Activated naive CD8-positive, alpha-beta T cell treated with anti-CD3 and anti-CD28 coated beads for 36 hours (primary cell): ENCODE results near the gene CNTNAP5. TPM values are rescaled to one million over a fixed set of nuclear protein-coding genes. Genes with fewer than 3 reads are reported as not detected.

Experiments used
- DNase-seq: peaks from one replicate; pipeline ENCODE4 v3.0.0; 2021
- H3K27ac Mint-ChIP-seq: one replicate; pipeline ENCODE4 v1.8.0; 2022; ENCODE audit warnings: mild to moderate bottlenecking, moderate library complexity, mixed read lengths
- H3K27me3 Mint-ChIP-seq: one replicate; pipeline ENCODE4 v1.8.0; 2022; ENCODE audit warnings: mild to moderate bottlenecking, mixed read lengths
- H3K36me3 Mint-ChIP-seq: one replicate; pipeline ENCODE4 v1.8.0; 2021; ENCODE audit warnings: mild to moderate bottlenecking, mixed read lengths
- H3K4me1 Mint-ChIP-seq: one replicate; pipeline ENCODE4 v1.8.0; 2021; ENCODE audit warnings: mixed read lengths
- H3K4me3 Mint-ChIP-seq: one replicate; pipeline ENCODE4 v1.8.0; 2022; ENCODE audit warnings: mild to moderate bottlenecking, moderate library complexity, mixed read lengths
- H3K9me3 Mint-ChIP-seq: one replicate; pipeline ENCODE4 v1.8.0; 2022; ENCODE audit warnings: mixed read lengths
- total RNA-seq, 2 experiments: library from RNA; stranded (reverse); gene quantifications; one replicate each; pipeline ENCODE4 v1.2.3, GENCODE V29; 2021

The CNTNAP5 gene
- total RNA-seq, 2 experiments from 2014 or later, result not detected

DNA sequence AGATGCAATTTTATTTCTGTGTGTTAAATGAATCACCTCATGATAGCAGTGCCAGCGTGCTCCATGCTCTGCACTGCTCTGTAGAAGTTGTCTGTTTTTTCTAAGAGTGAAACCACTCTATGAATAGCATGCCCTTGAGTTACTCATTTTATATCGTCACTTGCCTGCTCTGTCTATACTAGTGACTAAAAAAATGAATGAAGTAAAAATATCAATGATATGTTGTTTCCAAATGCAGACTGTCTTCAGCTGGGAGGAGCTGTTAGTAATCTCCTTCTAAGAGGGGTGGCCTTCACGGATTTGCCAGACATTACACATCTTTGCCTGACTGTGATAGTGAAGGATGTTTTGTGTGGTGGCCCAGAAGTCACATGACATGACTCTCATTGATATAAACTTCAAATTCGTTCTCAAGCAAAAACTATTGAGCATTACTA, 852.1 kb downstream of the CNTNAP5 start:
- no peak for DNase-seq
- Mint-ChIP-seq H3K9me3 (peaks cover 2% of the 10 kb centered on the region), H3K27ac (no peak overlapping the region), H3K4me1 (no peaks in the 10 kb centered on the region), H3K4me3 (no peak overlapping the region), H3K36me3 (no peaks in the 10 kb centered on the region), H3K27me3 (no peaks in the 10 kb centered on the region)

DNA sequence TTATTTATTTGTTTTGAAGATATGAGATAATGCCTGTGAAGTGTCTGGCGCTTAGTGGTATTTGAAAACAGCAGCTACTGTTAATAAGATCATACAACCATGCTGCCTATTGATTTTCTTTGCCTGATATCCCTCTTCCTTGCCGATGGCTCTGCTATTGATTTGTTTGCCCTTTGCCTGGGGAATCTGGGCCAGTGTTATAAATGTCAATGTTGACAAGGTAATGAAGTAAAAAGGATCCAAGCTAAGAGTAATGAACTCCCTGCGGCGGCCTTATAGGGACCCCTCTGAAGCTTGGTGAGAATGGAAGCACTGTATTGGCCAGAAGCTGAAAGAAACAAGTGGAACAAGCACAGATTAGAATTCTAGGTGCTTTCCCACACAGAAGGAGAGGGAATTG, 854.6 kb downstream of the CNTNAP5 start:
- Mint-ChIP-seq H3K27me3 (no peaks in the 10 kb centered on the region), H3K9me3 (peaks cover 6% of the 10 kb centered on the region), H3K27ac (no peak overlapping the region), H3K4me1 (no peaks in the 10 kb centered on the region), H3K4me3 (no peak overlapping the region), H3K36me3 (no peaks in the 10 kb centered on the region)
- DNase-seq, result no peak

DNA sequence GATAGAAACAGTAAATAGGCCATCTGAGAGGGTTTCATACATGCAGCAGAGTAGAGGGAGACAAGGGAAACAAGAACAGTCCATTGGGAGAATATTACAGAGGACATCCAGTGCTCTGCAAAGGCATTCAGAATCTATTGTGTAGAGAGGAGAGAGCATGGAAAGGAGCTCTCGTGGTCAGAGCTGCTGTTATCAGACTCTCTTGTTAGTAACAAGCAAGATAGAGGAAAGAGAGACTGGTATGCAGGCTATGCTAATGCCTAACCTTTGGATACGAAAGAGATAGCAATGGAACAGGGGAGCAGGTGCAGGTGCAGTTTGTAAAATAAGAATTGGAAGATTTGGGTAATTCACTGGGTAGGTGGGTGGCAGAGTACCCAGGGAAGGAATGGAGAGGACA, 855.9 kb downstream of the CNTNAP5 start:
- Mint-ChIP-seq H3K36me3 (no peaks in the 10 kb centered on the region), H3K4me1 (no peaks in the 10 kb centered on the region), H3K4me3 (no peak overlapping the region), H3K27ac (no peak overlapping the region), H3K27me3 (no peaks in the 10 kb centered on the region), H3K9me3 (peaks cover 8% of the 10 kb centered on the region)
- no peak for DNase-seq

DNA sequence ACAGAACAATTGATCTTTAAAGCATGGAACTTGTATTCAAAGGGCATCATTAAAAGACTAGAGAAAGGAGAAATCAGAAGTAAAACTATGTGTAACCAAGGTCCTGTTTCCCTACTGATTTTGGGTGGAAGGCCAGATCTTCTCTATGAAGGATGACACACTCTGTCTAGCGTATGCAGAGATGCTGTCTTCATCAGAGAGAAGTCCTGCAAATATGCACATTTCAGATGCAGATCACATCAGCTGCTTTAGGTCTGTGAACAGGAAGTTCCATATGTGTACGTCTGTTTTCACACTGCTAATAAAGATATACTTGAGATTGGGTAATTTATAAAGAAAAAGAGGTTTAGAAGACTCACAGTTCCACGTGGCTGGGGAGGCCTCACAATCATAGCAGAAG, 857.3 kb downstream of the CNTNAP5 start:
- DNase-seq, result no peak
- Mint-ChIP-seq H3K4me1 (no peaks in the 10 kb centered on the region), H3K27me3 (no peaks in the 10 kb centered on the region)

DNA sequence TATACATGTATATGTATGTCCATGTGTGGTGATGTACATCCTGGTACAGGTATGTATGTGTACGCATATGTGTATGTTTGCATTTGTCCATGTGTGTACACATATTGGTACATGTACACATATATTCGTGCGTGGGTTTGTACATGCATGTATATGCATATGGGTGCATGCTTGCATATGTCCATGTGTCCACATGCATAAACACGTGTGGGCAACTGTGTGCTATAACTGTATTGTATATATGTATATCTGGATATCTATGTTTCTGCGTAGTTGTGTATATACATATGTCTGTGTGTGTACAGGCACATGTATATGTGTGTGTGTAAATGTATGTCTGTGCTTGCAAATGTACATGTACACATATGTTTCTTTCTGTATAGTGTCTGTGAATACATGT, 858.5 kb downstream of the CNTNAP5 start:
- no peaks in the 10 kb centered on the region for H3K4me1 Mint-ChIP-seq
- no peaks in the 10 kb centered on the region for H3K36me3 Mint-ChIP-seq
- H3K4me3 Mint-ChIP-seq, result no peak overlapping the region
- no peak for DNase-seq
- H3K27me3 Mint-ChIP-seq, result no peaks in the 10 kb centered on the region
- no peak overlapping the region for H3K27ac Mint-ChIP-seq
- peaks cover 8% of the 10 kb centered on the region for H3K9me3 Mint-ChIP-seq

More for the DNA sequence above, 857.3 kb downstream of the CNTNAP5 start:
- H3K27ac Mint-ChIP-seq, result no peak overlapping the region
- no peaks in the 10 kb centered on the region for H3K36me3 Mint-ChIP-seq
- H3K4me3 Mint-ChIP-seq, result no peak overlapping the region
- H3K9me3 Mint-ChIP-seq, result peaks cover 8% of the 10 kb centered on the region

DNA sequence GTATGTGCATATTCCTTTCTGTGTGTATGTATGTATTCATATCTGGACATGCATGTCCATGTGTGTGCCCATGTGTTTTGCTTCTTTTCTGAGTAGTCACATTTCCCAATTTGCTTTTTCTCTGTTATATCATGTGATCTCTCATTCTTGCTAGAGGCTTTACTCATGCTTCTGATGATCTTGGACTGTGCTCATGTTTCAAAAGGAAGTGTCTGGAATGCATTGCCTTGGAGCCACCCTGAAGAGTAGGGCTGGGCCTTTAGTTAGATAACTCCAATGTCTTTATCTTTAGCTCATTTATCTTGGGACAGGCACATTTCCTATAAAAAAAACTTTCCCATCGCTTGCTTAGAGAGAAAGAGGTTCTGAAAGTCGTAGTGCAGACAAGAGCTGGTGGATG, 859.2 kb downstream of the CNTNAP5 start:
- peaks cover 8% of the 10 kb centered on the region for H3K9me3 Mint-ChIP-seq

DNA sequence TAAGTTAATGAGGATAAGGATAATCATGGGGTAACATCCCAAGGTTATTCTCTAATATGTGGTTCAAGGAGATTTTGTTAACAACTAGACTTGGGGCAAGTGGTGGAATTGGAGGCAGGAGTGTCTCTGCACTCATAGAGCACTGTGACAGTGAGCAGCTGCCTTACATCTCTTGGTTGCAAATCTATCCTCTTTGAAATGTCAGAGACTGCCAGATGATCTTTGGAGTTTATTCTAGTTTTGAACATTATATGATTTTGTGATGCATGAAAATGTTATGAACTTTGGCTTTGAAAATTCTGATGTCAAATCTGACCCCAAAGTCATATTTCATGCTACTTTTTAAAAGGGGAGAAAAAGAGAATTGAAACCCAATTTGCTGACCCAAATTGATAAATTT, 861.1 kb downstream of the CNTNAP5 start:
- H3K9me3 Mint-ChIP-seq, result peaks cover 9% of the 10 kb centered on the region
- no peak overlapping the region for H3K27ac Mint-ChIP-seq
- no peaks in the 10 kb centered on the region for H3K4me1 Mint-ChIP-seq
- no peaks in the 10 kb centered on the region for H3K36me3 Mint-ChIP-seq
- no peak overlapping the region for H3K4me3 Mint-ChIP-seq
- H3K27me3 Mint-ChIP-seq, result no peaks in the 10 kb centered on the region
- no peak for DNase-seq

More for the DNA sequence above, 859.2 kb downstream of the CNTNAP5 start:
- no peak for DNase-seq
- H3K36me3 Mint-ChIP-seq, result no peaks in the 10 kb centered on the region
- H3K27ac Mint-ChIP-seq, result no peak overlapping the region
- no peaks in the 10 kb centered on the region for H3K27me3 Mint-ChIP-seq
- no peaks in the 10 kb centered on the region for H3K4me1 Mint-ChIP-seq
- no peak overlapping the region for H3K4me3 Mint-ChIP-seq

DNA sequence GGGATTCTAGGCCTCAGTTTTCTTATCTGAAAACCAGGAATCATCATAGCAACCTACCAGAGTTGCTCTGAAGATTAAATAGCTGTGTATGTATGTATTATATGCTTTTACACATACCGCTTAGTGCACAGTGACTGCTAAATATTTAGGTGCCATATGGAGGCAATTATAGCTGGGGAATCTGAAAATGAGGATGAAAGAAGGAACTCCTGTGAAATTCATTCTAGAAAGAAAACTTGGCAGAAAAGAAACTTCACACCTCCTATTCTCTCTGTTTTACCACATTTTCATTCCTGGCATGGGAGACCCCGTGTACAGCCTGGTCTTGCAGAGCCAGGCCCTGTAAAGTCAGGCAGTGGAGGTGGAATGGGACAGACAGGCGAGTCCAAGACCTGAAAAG, 862.4 kb downstream of the CNTNAP5 start:
- no peak overlapping the region for H3K4me3 Mint-ChIP-seq
- no peak for DNase-seq
- no peaks in the 10 kb centered on the region for H3K36me3 Mint-ChIP-seq
- no peaks in the 10 kb centered on the region for H3K4me1 Mint-ChIP-seq
- H3K9me3 Mint-ChIP-seq, result peaks cover 9% of the 10 kb centered on the region
- H3K27me3 Mint-ChIP-seq, result no peaks in the 10 kb centered on the region
- no peak overlapping the region for H3K27ac Mint-ChIP-seq

DNA sequence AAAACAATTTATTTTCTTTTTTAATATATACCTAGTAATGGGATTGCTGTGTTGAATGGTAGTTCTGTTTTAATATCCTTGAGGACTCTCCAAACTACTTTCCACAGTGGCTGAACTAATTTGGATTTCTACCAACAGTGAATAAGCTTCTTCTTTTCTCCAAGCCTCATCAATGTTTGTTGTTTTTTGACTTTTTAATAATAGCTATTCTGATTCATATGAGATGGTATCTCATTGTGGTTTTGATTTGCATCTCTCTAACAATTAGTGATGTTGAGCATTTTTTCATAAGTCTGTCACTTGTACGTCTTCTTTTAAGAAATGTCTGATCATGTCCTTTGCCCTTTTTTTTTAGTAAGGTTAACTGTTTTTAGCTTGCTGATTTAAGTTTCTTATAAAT, 863.3 kb downstream of the CNTNAP5 start:
- Mint-ChIP-seq H3K4me1 (no peaks in the 10 kb centered on the region), H3K9me3 (peaks cover 9% of the 10 kb centered on the region), H3K27ac (no peak overlapping the region), H3K27me3 (no peaks in the 10 kb centered on the region), H3K36me3 (no peaks in the 10 kb centered on the region), H3K4me3 (no peak overlapping the region)
- no peak for DNase-seq

DNA sequence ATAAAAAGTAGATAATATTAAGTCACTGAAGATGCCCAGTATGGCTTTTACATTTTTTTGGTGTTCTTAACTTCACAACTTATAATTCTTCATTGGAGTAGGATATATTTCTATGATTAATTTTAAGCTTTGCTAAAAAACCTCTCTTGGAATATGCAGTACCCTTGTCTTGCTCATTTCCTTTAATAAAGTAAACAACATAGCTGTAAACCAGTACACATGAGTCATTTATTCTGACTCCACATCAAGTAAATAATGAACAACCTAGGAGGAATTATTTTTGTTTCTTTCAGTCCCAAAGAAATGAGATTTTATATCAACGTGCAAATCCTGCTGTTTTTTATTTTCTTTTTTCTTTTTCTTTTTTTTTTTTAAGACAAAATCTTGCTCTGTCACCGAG, 869.1 kb downstream of the CNTNAP5 start:
- Mint-ChIP-seq H3K27ac (no peak overlapping the region), H3K4me1 (no peaks in the 10 kb centered on the region), H3K27me3 (no peaks in the 10 kb centered on the region), H3K36me3 (no peaks in the 10 kb centered on the region), H3K4me3 (no peak overlapping the region), H3K9me3 (peaks cover 1% of the 10 kb centered on the region)
- no peak for DNase-seq

DNA sequence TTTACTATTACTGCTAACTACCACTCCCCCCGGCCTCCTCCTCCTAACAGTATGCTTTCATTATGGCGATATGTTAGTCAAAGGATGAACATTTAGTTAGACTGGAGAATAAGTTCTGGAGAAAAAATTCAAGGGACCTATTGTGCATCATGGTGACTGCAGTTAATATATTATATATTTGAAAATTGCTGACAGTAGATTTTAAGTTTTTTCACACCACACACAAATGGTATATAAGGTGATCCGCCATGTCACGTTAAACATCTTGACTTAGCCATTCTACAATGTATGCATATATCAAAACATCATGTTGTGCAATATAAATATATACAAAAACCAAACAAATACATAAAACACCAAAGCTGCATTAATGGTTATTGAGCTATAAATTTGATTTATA, 873.7 kb downstream of the CNTNAP5 start:
- no peaks in the 10 kb centered on the region for H3K9me3 Mint-ChIP-seq
- DNase-seq, result no peak
- H3K4me3 Mint-ChIP-seq, result no peak overlapping the region
- no peaks in the 10 kb centered on the region for H3K4me1 Mint-ChIP-seq
- no peak overlapping the region for H3K27ac Mint-ChIP-seq
- no peaks in the 10 kb centered on the region for H3K36me3 Mint-ChIP-seq
- H3K27me3 Mint-ChIP-seq, result no peaks in the 10 kb centered on the region

DNA sequence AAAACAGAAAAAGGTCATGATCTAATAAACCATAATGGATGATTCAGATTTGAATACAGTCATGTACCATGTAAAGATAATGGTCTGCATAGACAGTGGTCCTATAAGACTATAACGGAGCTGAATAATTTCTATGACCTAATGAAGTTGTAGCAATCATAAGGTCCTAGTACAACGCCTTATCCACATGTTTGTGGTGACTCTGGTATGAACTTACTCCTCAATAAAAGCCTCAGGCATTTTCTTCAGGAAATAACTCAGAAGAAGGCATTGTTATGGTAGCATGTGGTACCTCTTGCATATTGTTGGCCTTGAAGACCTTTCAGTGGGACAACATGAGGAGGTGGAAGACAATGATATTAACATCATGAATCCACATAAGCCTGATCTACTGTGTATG, 883.3 kb downstream of the CNTNAP5 start:
- no peaks in the 10 kb centered on the region for H3K27me3 Mint-ChIP-seq
- H3K36me3 Mint-ChIP-seq, result no peaks in the 10 kb centered on the region
- H3K27ac Mint-ChIP-seq, result no peak overlapping the region
- H3K9me3 Mint-ChIP-seq, result no peaks in the 10 kb centered on the region
- no peaks in the 10 kb centered on the region for H3K4me1 Mint-ChIP-seq
- H3K4me3 Mint-ChIP-seq, result no peak overlapping the region
- no peak for DNase-seq

DNA sequence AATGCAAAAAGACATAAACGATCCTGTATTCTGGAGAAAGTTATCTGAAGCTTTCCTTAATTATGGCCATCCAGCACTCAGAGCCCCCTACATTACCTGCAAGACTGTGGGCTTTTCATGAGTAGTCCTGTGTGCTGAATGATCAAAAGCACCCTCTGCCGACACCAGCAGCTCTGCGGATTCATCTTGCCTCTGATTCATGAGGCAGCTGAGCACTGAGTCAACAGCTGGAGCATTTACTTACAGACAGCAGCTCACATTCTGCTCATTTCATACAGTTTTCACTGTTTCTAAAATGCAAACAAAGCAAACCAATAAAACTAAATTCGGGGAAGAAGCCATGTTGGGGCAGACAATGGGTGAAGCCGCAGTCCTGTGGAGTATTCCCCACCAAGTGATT, 886.5 kb downstream of the CNTNAP5 start:
- no peak for DNase-seq
- Mint-ChIP-seq H3K27me3 (no peaks in the 10 kb centered on the region), H3K9me3 (peaks cover 3% of the 10 kb centered on the region), H3K4me1 (no peaks in the 10 kb centered on the region), H3K36me3 (no peaks in the 10 kb centered on the region), H3K27ac (no peak overlapping the region), H3K4me3 (no peak overlapping the region)

DNA sequence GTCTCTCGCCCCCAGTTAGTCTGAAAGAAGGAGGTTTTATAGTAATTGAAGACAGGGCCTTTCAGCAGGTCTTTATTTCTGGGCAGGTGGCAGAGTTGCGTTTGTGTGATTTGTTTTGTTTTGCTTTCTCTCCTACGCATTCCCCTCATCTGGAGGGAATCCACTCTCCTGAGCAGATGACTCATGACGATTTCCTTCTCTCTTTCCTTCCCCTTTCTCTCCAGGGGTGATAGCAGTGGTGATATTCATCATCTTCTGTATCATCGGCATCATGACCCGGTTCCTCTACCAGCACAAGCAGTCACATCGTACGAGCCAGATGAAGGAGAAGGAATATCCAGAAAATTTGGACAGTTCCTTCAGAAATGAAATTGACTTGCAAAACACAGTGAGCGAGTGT, 888.8 kb downstream of the CNTNAP5 start:
- Mint-ChIP-seq H3K9me3 (peaks cover 3% of the 10 kb centered on the region), H3K4me3 (no peak overlapping the region), H3K4me1 (no peaks in the 10 kb centered on the region), H3K27me3 (no peaks in the 10 kb centered on the region), H3K36me3 (no peaks in the 10 kb centered on the region), H3K27ac (no peak overlapping the region)
- DNase-seq, result no peak

DNA sequence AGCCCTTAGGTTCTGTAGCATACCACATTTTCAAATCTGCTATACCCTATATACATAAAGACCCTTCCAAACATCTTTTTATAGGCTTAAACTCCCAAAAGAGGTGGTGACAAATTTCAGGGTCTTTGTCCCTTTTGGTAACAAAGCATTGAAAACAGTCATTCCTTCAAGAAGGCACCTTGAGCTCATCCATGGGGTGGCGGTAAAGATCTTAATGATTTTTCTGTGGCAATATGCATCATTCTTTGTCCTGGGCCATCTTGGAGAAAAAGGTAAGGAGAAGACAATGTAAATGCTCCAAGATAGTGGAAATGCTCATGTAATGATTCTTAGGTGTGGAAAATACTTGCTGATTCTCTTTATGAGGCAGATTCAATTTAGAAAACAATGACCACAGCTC, 890.5 kb downstream of the CNTNAP5 start:
- H3K4me1 Mint-ChIP-seq, result no peaks in the 10 kb centered on the region

DNA sequence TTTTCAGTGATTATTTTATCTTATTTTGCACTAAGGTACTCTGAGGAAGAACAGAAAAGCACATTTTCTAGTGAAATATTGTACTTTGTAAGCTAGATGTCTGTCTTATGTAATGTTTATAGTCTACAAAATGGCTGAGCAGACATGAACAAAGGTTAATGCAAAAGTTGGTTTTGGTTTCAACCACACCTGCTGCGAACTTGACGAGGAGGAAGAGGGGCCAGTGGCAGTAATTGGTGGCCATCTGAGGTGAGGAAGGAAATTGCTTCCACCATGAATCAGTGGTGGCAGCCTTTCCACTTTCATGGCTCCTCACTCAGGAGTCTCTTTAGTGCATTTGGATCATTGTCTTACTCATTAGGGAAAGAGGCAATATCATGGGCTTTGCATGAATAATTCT, 894.2 kb downstream of the CNTNAP5 start:
- H3K36me3 Mint-ChIP-seq, result no peaks in the 10 kb centered on the region
- H3K27me3 Mint-ChIP-seq, result no peaks in the 10 kb centered on the region

More for the DNA sequence above, 890.5 kb downstream of the CNTNAP5 start:
- H3K4me3 Mint-ChIP-seq, result no peak overlapping the region
- H3K27ac Mint-ChIP-seq, result no peak overlapping the region
- no peaks in the 10 kb centered on the region for H3K36me3 Mint-ChIP-seq
- DNase-seq, result no peak
- no peaks in the 10 kb centered on the region for H3K27me3 Mint-ChIP-seq
- peaks cover 3% of the 10 kb centered on the region for H3K9me3 Mint-ChIP-seq

DNA sequence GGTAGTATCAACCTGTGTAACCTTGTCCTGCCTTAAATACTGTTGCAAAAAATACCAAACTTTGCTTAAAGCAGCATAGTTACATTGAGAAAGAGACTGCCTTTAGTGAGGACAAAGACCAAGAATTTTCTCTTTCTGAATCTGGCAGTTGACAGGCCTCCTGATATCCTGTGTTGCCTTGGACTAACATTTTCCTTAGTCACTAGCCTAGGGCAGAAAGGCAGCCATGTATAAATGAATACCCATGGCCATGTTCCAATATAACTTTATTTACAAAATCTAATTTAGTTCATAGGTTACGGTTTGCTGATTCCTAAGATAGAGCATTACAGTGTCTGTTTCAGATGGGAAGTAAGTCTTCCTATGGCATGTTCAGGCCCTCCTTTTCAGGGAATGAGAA, 895.4 kb downstream of the CNTNAP5 start:
- no peak for DNase-seq
- H3K4me1 Mint-ChIP-seq, result no peaks in the 10 kb centered on the region
- H3K27me3 Mint-ChIP-seq, result no peaks in the 10 kb centered on the region
- H3K27ac Mint-ChIP-seq, result no peak overlapping the region
- no peaks in the 10 kb centered on the region for H3K36me3 Mint-ChIP-seq
- H3K9me3 Mint-ChIP-seq, result no peaks in the 10 kb centered on the region
- H3K4me3 Mint-ChIP-seq, result no peak overlapping the region

More for the DNA sequence above, 894.2 kb downstream of the CNTNAP5 start:
- no peak for DNase-seq
- Mint-ChIP-seq H3K9me3 (no peaks in the 10 kb centered on the region), H3K4me1 (no peaks in the 10 kb centered on the region), H3K27ac (no peak overlapping the region), H3K4me3 (no peak overlapping the region)
